ENCODE results near the gene WWP2. TPM values are rescaled to one million over a fixed set of nuclear protein-coding genes. Genes with fewer than 3 reads are reported as not detected.

The WWP2 gene
- total RNA-seq, 1 donor from 2014 or later: 8.4 TPM

DNA sequence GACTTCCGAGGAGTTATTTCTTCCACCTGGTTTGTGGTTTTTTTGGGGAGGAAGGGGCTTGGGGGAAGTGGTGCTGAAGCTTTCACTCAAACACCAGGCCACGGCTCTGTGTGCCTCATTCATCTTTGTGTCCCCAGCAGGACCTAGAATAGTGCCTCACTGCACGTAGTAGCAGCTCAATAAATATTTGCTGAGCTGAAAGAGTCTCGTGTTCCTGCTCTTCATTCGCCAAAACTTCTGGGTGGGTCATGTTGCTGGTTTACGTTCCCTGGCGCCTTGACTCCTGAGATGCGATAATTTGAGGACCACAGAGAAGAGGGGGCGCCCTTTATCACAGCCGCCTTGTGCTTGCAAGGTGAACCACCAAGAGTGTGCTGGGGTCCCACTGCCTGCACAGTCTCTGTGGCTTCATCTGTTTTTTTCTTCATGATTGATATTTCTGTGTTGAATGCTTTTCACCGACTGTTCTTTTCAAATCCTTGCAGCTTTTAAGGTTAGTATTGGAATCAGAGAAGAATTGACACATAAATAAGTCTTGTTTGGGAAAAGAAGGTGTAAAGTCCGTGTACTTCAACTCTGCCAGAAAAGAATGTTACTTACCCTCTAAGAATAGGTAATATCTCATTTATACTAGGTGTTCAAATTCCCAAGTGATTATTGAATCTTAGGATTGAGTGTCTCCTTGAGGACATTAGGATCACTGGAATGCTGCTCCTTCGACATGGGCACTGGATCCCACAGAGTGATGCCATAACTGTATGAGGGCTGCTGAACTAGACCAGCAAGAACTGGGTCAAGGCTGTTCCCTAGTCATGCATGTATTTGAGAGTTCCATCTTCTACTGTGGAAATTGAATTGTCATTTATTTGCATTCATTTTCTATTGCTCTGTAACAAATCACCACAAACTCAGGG lies 96.3 kb downstream of the WWP2 start:
- no peak for DNase-seq (ENCODE audit: low spot score)

DNA sequence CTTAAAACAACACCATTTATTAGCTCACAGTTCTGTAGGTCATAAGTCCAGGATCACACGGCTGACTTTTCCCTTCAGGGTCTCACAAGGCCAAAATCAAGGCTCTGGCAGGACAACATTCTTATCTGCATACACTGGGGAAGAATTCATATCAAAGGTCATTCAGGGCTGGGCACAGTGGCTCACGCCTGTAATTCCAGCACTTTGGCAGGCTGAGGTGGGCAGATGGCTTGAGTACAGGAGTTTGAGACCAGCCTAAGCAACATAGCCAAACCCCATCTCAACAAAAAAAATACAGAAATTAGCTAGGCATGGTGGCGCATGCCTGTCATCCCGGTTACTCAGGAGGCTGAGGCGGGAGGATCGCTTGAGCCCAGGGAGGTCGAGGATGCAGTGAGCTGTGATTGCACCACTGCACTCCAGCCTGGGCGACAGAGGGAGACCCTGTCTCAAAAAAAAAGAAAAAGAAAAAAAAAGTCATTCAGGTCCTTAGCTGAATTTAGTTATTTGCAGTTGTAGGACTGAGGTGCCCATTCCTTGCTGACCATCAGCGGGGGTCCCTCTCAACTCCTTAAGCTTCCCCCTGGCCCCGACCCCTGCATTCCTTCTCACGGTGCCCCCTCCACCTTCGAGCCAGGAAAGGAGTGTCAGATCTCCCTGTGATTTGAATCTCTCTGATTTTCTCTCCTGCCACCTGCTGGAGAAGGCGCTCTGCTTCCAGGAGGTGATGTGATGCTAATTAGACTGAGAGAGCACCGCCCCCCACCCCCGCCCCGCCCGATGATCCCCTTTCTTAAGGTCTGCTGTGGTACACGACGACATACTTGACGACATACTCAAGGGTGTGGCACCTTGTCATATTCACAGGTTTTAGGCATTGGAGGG lies 97.2 kb downstream of the WWP2 start:
- DNase-seq (ENCODE audit: low spot score): no peak

DNA sequence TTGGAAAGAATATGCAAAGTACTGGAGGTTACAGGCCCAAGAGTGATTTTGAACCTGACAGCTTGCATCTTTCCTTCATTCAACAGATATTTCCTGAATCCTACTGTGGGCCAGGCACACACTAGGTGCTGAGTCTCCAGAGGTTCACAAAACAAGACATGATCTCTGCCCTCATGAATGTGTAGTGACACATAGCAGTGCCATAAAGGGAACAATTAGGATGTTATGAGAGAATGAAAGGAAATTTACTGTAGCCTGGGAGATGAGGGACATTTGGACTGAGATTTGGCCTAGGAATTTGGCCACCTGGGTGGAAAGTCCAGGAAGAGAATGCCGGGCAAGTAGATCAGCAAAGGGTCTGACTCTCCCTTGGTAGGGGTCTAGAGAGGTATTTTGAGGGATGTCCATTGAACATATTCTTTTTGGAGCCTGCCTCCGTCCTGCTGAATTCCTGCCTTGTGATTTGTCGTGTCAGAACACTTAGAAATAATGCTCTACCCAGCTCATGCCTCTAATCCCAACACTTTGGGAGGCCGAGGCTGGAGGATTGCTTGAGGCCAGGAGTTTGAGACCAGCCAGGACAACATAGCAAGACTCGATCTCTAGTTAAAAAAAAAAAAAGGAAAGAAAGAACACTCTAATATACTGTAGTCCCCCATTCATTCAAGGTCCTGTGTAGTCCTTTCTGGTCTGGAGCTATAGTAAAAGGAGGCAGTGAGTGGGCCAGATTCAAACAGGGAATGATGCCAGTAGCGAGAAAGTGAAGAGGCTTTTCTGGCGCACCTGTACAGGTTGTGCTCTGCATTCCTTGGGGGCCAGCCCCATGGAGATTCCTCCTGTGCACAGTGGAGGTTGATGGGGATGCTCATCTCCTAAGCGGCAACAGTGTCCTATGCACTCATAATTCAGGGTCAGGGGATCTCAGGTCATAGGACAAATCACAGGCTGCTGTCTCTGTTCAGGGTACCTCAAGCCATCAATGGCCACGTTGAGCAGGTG lies 98.4 kb downstream of the WWP2 start:
- DNase-seq (ENCODE audit: low spot score): no peak

DNA sequence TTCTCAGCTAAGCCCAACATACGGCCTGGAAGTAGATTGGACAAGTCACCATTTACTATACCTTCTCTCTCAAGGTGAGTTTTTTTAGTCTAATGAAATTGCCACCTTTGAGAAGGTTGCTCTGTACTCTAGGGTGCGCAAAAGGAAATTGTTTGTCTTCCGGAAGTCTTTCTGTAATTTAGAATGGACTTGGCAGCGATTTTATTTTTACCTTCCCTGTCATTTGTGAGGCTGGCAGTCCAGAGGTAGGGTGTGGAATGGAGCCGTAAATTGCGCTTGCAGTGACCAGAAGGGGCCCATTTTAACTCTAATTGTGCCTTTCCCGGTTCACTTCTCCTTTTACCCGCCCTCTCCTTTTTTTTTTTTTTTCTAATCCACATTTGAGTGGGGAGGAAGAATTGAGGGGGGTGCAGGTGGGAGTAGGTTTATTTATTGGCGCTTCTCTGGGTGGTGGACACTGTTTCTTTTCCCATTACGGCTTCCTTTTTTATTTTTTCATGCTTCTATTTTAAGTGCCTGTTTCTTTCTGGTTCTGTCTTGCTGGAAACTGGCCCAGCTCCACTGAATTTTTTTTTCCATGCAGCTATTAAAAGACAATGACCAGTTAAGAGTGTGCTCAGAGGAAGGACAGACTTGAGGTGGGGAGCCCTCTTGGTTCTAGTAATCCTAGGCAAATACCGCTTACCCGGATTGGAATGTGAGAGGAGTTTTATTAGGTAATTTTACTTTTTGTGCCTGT lies 99.3 kb downstream of the WWP2 start:
- DNase-seq (ENCODE audit: low spot score): peak; percentile 96

DNA sequence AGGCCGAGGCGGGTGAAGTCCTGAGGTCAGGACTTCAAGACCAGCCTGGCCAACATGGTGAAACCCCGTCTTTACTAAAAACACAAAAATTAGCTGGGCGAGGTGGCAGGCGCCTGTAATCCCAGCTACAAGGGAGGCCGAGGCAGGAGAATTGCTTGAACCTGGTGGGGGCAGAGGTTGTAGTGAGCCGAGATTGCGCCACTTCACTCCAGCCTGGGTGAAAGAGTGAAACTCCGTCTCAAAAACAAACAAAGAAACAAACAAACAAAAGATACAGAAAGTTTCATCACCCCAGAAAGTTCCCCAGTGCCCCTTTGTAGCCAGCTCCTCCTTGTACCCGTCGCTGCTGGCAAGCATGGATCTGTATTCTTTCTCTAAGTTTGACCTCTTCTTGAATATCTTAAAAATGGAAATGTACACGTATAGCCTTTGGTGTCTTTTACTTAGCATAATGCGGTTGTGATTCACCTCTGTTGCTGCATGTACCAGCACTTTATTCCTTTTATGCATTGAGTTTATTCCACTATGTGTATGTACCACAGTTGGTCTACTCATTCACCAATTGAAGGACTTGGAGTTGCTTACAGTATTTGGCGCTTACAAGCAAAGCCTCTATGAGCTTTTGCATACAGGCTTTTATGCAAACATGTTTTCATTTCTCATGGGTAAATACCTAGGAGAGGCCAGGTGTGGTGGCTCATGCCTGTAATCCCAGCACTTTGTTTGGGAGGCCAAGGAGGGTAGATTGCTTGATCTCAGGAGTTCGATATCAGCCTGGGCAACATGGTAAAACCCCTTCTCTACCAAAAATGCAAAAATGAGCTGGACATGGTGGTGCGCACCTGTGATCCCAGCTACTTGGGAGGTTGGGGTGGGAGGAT lies 101.5 kb downstream of the WWP2 start:
- DNase-seq (ENCODE audit: low spot score): no peak

DNA sequence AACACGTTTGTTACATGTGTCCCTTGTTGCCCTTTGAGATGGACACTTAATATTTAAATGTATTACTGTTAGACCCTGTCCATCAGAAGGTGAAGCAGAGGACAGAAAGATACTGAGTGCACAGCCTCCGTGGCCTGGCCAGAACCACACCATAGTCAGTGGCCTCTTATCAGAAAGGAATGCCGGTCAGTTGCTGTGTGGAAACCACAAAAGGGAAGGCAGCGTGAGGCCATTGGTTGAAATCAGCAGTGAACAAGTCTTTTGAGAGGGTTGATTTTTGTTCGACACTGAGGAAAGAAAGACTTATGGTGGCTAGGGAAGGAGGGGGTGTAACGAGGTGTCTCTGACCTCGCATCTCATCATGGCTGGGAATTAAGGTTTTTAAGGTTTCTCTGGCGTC lies 103.6 kb downstream of the WWP2 start:
- no peak for DNase-seq (ENCODE audit: low spot score)

DNA sequence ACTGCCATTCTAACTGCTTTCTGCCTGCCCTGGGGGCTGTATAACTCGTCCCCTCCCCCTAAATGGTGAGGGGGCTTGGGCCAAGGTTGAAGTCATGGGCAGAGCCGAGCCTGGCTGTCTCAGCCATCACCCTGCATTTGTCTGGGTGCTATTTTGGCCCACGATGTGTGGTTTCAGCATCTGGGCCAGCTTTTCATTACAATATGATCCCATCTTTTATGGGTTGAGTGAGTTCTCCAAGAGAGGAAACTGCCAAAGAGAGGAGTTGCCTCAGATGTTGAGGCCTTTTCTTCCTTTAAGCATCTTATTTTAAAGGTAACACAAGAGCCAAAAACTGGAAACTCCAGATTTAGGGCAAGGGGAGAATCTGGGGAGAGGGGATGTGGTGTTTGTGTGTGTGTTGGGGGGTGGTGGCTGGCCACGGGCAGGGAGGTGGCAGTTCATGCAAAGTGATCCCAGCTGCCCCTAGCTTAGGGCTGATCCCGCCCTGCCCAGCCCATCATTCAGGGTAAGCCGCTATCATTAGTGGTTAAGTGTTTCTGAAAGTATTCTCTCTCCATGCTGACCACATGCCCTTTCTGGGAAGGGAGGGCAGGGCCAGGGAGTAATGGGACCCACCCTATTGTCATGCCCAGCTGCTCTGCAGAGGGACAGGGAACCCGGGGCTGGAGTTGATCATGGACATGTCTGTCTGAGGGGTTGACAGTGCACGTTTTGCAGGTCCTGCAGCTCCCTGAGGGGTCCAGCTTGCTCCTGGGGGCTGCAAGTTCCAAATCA lies 105.8 kb downstream of the WWP2 start:
- DNase-seq (ENCODE audit: low spot score): no peak

DNA sequence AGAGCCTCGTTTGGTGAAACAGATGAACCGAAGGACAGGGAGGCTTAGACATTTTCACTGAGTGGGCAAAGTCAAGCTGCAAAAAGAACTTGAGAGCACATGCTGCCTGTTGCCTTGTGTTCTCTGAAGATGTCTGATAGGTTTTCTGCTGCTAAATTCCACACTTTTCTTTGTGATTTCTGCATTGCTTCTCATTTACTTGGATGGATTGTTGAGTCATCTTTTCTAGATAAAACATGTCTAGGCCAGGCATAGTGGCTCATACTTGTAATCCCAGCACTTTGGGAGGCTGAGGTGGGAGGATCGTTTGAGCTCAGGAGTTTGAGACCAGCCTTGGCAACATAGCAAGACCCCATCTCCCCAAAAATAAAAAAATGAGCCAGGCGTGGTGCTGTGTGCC lies 108.6 kb downstream of the WWP2 start:
- no peak for DNase-seq (ENCODE audit: low spot score)

DNA sequence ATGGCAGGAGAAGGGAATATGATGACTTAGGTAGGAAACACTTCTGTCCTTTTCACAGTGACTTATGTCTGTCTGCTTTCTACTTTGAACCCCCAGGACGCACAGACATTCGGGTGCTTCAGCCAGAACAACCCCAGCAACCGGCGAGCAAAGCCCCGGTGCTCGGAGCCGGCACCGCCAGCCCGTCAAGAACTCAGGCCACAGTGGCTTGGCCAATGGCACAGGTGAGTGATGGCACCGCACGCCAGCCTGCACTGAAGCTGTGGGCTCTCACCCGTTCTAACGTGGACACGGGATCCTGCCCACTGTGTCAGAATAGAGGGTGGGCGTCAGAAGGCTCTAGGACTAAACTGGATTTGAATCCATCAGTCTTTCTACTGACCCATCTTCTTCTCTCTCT lies 109.6 kb downstream of the WWP2 start:
- no peak for DNase-seq (ENCODE audit: low spot score)

DNA sequence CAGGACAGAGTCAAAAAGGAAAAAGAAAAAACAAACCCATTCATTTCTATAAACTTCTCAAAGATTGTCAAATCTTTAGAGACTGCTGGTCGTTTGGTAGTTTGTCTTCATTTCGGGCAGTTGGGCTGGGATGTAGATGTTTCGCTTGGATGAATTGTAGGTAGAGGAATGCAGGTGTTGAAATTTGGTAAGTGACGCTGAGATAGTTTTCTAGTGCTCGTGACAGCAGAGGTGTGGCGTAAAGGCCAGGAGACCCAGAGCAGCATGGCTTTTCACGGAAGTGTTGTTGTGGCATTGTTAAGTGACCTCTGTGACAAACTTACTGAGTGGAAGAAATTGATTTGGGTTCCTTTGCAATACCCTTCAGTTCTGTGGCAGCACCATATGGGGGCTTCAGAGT lies 110.8 kb downstream of the WWP2 start:
- no peak for DNase-seq (ENCODE audit: low spot score)

DNA sequence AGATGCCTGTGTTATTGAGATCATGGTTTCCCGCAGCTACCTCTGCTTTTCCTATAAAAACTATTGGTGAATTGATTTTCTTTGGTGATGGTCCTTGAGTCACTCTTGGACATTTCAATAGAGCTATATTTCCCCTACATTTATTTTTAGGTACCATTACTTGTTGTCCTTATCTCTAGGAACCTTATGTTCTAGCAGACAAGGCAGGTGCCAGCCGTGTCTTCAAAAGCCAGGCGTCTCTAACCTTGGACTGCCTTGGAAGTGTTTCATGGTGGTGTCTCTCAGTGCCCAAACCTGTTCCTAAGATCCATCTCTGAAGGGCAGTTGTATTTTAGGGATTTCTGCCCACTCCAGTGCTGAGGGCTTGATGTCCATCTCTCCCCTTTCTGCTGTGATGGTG lies 111.7 kb downstream of the WWP2 start:
- DNase-seq (ENCODE audit: low spot score): no peak

DNA sequence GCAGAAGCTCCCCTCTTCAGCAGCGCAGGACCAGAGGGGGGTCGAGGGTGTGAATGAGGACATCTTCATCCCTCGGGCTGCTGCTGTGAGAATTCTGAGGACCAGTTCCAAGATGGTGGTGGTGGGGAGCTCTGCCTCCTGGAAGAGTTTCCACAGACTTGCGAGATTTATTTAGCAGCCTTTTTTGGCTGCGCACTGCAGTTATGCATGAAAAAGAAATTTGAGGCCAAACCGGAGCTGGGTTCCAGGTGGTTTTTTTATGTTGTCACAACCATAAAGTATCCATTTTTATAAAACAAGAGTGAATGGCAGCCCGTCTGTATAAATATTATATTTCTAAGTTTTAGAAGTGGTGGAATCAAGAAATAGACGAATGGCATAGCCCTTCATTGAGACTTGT lies 112.1 kb downstream of the WWP2 start:
- no peak for DNase-seq (ENCODE audit: low spot score)

DNA sequence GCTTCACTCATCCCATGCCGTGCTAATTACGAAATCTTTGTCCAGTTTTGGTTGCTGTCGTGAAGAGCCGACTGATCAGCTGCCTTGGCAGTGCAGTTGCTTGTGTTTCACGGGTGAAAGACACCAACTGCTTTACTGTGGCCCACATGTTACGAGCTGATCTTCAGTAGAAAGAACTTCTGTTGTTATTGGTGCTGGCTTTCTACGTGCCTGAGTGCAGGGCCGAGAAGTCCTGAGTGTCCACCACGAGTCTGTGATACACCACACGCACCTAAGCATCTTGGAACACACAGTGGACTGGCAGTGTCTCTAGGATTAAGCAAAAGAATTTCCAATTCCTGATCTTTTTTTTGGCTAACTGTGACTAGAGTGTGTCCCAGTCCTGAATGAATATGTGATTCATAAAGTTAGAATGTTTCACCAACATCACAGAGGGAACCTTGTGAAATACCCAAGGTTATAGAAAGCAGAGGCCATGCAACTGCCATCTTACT lies 118.6 kb downstream of the WWP2 start:
- no peak for DNase-seq (ENCODE audit: low spot score)

DNA sequence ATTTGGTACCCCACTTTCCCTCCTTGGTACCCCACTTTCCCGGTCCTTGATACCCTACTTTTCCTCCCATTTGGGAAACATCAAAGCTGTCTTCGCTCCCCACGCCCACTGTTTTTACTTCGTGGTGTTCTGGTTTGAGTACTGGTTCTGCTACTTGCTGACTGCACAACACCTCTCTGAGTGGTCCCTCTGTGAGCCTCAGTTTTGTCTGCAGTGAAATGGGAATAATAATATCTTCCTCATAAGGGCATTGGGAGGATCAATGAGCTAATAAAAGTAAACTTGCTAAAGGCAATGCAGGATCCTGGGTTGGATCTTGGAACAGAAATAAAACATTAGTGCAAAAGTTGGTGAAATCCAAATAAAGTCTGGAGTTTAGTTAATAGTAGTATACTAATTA lies 119.0 kb downstream of the WWP2 start:
- DNase-seq (ENCODE audit: low spot score): no peak

DNA sequence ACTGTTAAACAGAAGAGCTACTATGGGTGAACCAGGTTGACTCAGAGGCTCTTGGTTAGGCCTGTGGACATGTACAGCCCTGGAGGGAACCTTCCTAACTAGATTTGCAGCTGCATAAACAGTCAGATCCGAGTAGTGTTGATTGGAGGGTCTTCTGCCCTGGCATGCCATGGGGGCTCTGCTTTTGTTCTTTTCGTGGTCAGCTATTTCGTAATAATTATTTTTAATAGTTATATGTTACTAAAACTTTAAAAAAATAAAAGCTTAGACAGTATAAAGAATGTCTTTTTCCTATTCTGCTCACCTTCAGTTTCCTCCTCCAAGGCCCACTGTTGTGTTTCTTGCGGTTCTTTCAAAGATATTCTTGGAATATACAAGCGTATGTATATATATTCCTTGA lies 121.6 kb downstream of the WWP2 start:
- DNase-seq (ENCODE audit: low spot score): no peak

DNA sequence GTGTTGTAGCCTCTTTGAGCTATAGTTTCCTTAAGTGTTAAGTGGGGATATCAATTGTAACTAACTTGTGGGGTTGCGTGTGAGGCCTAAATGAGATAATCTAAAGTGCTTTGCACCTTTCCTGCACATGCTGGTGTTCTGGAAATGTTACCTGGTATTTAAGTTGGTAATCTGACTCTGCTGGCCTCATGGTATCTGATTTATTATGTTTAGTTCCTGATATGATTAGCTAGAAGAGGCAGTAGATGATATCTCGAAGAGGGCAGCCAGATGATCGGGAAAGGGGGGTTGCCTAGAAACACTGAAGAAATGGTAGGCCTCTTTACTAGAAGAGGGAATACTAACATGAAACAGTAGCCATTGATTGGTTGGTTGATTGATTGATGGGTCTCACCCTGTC lies 123.6 kb downstream of the WWP2 start:
- no peak for DNase-seq (ENCODE audit: low spot score)

DNA sequence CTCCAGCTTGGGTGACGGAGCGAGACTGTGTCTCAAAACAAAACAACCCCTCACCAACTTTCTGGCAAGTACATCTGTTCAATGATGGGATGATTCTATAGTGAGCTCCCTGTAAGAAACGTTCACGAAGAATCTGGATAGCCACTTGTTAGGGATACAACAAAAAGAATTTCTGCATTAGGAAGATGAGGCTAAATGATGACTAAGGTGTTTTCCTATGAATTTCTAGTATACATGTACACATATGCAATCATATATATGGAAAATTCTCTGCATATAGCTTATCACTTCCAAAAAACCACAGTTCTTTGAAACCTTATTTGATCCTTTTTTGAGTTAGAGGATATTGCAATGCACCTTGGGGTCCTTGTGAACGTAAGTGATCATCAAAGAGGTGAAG lies 124.6 kb downstream of the WWP2 start:
- DNase-seq (ENCODE audit: low spot score): no peak

DNA sequence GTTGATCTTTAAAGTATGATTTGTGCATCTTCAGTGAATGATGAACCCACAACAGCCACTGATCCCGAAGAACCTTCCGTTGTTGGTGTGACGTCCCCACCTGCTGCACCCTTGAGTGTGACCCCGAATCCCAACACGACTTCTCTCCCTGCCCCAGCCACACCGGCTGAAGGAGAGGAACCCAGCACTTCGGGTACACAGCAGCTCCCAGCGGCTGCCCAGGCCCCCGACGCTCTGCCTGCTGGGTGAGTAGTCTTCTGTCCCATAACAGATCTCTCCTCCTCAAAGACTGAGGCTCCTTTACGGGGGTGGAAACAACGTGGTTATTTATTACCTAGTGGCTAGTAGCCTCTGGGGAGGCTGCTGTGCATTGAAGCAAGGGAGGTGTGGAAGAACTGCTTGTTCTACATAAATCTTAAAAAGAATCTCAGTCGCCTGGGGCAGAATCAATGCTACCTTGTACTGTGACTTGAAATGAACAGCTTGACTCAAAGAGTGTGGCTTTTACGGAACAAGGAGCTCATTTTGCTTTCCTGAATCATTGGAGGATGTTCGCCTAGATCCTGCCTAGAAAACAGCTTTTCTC lies 126.0 kb downstream of the WWP2 start:
- DNase-seq (ENCODE audit: low spot score): no peak
